Activated CD8-positive, alpha-beta T cell treated with anti-CD3 and anti-CD28 coated beads for 36 hours (primary cell): ENCODE data around the gene LILRB4. TPM values are rescaled to one million over a fixed set of nuclear protein-coding genes. Genes with fewer than 3 reads are reported as not detected.

Source experiments
- ATAC-seq: fragments of 200-7000 bp; cut with Tn5 transposase; one replicate; pipeline ENCODE4 v1.10.0; 2021; ENCODE audit warnings: mild to moderate bottlenecking, moderate library complexity
- CTCF ChIA-PET: fragments of 350-600 bp; sonication (Branson Sonifier 250); formaldehyde crosslinking; loops from one replicate; lab custom pipeline; 2021; ENCODE audit warnings: antibody characterized with exemption; lab: Charles Lee
- POLR2A ChIA-PET: fragments of 350-600 bp; sonication (Branson Sonifier 250); formaldehyde crosslinking; loops from one replicate; lab custom pipeline; 2021; ENCODE audit warnings: antibody characterized with exemption; lab: Charles Lee
- DNase-seq: peaks from one replicate; pipeline ENCODE4 v3.0.0-alpha.2; 2020
- H3K27ac Mint-ChIP-seq: one replicate; pipeline ENCODE4 v1.8.0; 2021; ENCODE audit warnings: mild to moderate bottlenecking, mixed read lengths
- H3K27me3 Mint-ChIP-seq: one replicate; pipeline ENCODE4 v1.8.0; 2021; ENCODE audit warnings: mixed read lengths
- H3K36me3 Mint-ChIP-seq: one replicate; pipeline ENCODE4 v1.8.0; 2021; ENCODE audit warnings: low read depth, mixed read lengths
- H3K4me1 Mint-ChIP-seq: one replicate; pipeline ENCODE4 v1.8.0; 2021; ENCODE audit warnings: low read depth, mixed read lengths
- H3K4me3 Mint-ChIP-seq: one replicate; pipeline ENCODE4 v1.8.0; 2021; ENCODE audit warnings: mild to moderate bottlenecking, moderate library complexity, mixed read lengths
- H3K9me3 Mint-ChIP-seq: one replicate; pipeline ENCODE4 v1.8.0; 2021; ENCODE audit warnings: mixed read lengths
- CTCF ChIP-seq: fragments of 200-600 bp; IDR thresholded peaks from one replicate; pipeline ENCODE4 v1.8.0; 2022; ENCODE audit warnings: antibody characterized with exemption, mild to moderate bottlenecking
- intact Hi-C: fragments of 100-400 bp; cut with micrococcal nuclease; formaldehyde crosslinking; loops from one replicate; pipeline ENCODE4 v1.10.0; 2022
- total RNA-seq, 2 experiments: library from RNA; stranded (reverse); gene quantifications; one replicate each; pipeline ENCODE4 v1.2.3, GENCODE V29; 2021

LILRB4 gene
- total RNA-seq = not detected

GRCh38 chr19:54662730-54663129, at the start of gene LILRB4:
Gene LILRB4 (plus strand): TSS chr19:54662985. CDS start chr19:54663034, 49 bp downstream.
- H3K4me1 Mint-ChIP-seq = no peaks in the 10 kb centered on the region
- no peak for TF ChIP-seq CTCF
- ChIA-PET POLR2A (interaction anchor here (0.7 kb wide), 1 partner anchor 63 kb away, joined by 3 read pairs; no protein-coding TSS in a partner anchor), CTCF (interaction anchor here (1.5 kb wide), 1 partner anchor 12 kb away, joined by 6 read pairs; no protein-coding TSS in a partner anchor)
- H3K27ac Mint-ChIP-seq = no peak within 1 kb of the TSS
- H3K9me3 Mint-ChIP-seq = no peaks in the 10 kb centered on the region
- DNase-seq = no peak
- no peak within 1 kb of the TSS for H3K4me3 Mint-ChIP-seq
- ATAC-seq = no peak
- H3K27me3 Mint-ChIP-seq = peaks cover 18% of the 10 kb centered on the region
- intact Hi-C loops = no loop called here
- H3K36me3 Mint-ChIP-seq = no peaks in the 10 kb centered on the region

GRCh38 chr19:54614726-54615125, 48.1 kb upstream of the LILRB4 start:
- ChIA-PET CTCF (no interaction called here), POLR2A (no interaction called here)
- no peak for TF ChIP-seq CTCF
- Mint-ChIP-seq H3K27ac (no peak overlapping the region), H3K36me3 (no peaks in the 10 kb centered on the region), H3K9me3 (no peaks in the 10 kb centered on the region), H3K27me3 (peaks cover 7% of the 10 kb centered on the region), H3K4me1 (no peaks in the 10 kb centered on the region), H3K4me3 (no peak overlapping the region)
- no peak for DNase-seq
- intact Hi-C loops = no loop called here
- ATAC-seq = no peak

- Mint-ChIP-seq H3K4me1 (no peaks in the 10 kb centered on the region), H3K36me3 (no peaks in the 10 kb centered on the region), H3K27me3 (peaks cover 7% of the 10 kb centered on the region), H3K9me3 (no peaks in the 10 kb centered on the region), H3K27ac (no peak overlapping the region), H3K4me3 (no peak overlapping the region)
- ATAC-seq = no peak
- DNase-seq = no peak
- CTCF ChIA-PET = interaction anchor here (0.7 kb wide), 1 partner anchor 135 kb away, joined by 3 read pairs; no protein-coding TSS in a partner anchor
- POLR2A ChIA-PET = no interaction called here
- no peak for TF ChIP-seq CTCF
- intact Hi-C loops = no loop called here
Observed at GRCh38 chr19:54616057-54616456, 46.7 kb upstream of the LILRB4 start.

- ATAC-seq = no peak
- CTCF ChIA-PET = interaction anchor here (0.7 kb wide), 1 partner anchor 136 kb away, joined by 3 read pairs; no protein-coding TSS in a partner anchor
- DNase-seq = no peak
Observed at GRCh38 chr19:54616821-54617560, 45.8 kb upstream of the LILRB4 start.

More at GRCh38 chr19:54616821-54617560, 45.8 kb upstream of the LILRB4 start:
- Mint-ChIP-seq H3K4me1 (no peaks in the 10 kb centered on the region), H3K9me3 (no peaks in the 10 kb centered on the region), H3K36me3 (no peaks in the 10 kb centered on the region), H3K27me3 (peaks cover 5% of the 10 kb centered on the region), H3K4me3 (no peak overlapping the region), H3K27ac (no peak overlapping the region)
- no peak for TF ChIP-seq CTCF
- POLR2A ChIA-PET = no interaction called here
- intact Hi-C loops = no loop called here
